Pericardium fibroblast (primary cell): Measurements from ENCODE around the gene TMOD3. TPM values are rescaled to one million over a fixed set of nuclear protein-coding genes. Genes with fewer than 3 reads are reported as not detected.

Experiments
- total RNA-seq: library from RNA; depleted of rRNA; stranded (reverse); fragments of >200 nt; gene quantifications from 2 replicates; pipeline ENCODE4 v1.2.3, GENCODE V29; 2015

Gene TMOD3
- 24.6 and 25.3 TPM in 2 replicates for total RNA-seq

DNA sequence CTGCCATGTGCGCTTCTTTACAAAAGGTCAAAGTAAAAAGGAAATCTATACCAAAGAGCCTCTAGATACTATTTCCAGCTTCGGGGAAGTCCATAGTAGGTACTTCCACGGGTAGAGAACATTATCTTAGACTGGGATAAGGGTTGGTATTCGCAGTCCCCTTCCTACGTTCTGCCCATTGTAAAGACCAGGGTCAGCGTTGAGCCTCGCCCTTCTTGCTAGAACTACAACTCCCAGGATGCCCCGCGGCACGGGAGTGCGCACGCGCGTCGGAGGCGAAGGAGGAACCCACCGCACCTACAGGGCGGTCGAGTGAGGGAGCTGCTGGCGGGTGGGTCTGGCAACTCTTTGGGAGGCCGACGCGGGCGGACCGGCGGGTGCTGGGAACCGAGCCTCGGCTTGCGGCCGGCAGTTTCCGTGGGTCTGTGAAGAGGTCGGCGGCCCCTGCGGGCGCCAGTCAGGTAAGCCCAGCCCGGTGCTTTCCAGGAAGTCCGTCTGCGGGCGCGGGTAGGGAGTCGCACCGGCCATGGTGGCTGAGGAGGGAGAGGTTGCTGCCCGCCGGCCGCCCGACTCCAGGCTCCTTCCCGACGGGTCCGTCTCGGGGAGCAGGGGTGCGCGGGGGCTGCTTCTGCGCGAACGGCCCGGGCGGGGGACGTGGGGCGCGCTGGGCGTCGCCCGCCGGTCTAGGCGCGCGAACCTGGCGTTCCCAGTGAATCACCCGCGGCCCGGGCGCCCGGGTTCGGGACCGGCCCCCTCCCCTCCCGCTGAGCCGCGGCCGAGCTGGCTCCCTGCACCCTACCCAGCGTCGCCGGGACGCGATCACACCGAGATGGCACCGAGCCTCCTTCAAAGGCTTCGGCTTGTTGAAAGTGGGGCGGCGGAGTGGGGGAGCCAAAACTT lies at the start of gene TMOD3:
TMOD3 (plus strand) TSS at position 278 of the 900 bp plus-strand sequence. CDS start 33,232 bp downstream, outside the sequence.

Other genes starting within 250 kb of the TMOD3 start
- gene DMXL2, start 206.9 kb upstream of the TMOD3 start, total RNA-seq, result 8.9 and 13.0 TPM in 2 replicates
- under 0.01 TPM in 1 of 2 replicates, not detected in the other for gene SCG3, start 148.2 kb upstream of the TMOD3 start, total RNA-seq
- gene LYSMD2, start 92.0 kb upstream of the TMOD3 start, total RNA-seq, result 11.5 and 14.1 TPM in 2 replicates
- 9.4 and 10.5 TPM in 2 replicates for gene TMOD2, start 78.1 kb upstream of the TMOD3 start, total RNA-seq
- 15.6 and 19.0 TPM in 2 replicates for gene LEO1, start 142.1 kb downstream of the TMOD3 start, total RNA-seq
- gene MAPK6, start 189.6 kb downstream of the TMOD3 start, total RNA-seq, result 20.6 and 40.4 TPM in 2 replicates